GM12892 (cell line): ENCODE results near the gene LUC7L.

Experiments
- POLR2A ChIP-seq: IDR thresholded peaks from 2 replicates; pipeline ENCODE4 v1.6.1; 2011; ENCODE audit warnings: low read depth, low read length, control low read depth
- POLR2AphosphoS5 ChIP-seq: IDR thresholded peaks from 2 replicates; pipeline ENCODE4 v1.6.1; 2011; ENCODE audit warnings: low read depth, low read length, control low read depth

DNA sequence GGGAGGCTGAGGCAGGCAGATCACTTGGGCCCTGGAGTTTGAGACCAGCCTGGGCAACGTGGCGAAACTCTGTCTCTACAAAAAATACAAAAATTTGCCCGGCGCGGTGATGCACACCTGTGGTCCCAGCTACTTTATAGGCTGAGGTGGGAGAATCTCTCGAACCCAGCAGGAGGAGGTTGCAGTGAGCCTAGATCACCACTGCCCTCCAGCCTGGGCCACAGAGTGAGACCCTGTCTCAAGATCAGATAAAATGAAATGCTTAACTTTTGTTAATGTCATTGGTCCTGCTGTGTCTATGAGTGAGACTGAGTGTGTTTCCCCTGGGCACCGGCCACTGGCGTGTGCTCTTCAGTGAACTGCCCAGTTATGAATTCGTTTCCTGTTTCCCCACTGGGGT, 15.9 kb upstream of the LUC7L start:
- TF ChIP-seq POLR2A (no peak), POLR2AphosphoS5 (no peak)
